Activated CD8-positive, alpha-beta memory T cell treated with anti-CD3 and anti-CD28 coated beads, Interleukin-2, amount 50 U/mL, for 24 hours (primary cell): ENCODE results near the gene SGSM2.

Experiments used
- DNase-seq: peaks from one replicate; pipeline ENCODE4 v3.0.0-alpha.2; 2020; ENCODE audit errors: extremely low read depth

Gene SGSM2

GRCh38 chr17:2385240-2386210 is 48.2 kb downstream of the SGSM2 start:
- no peak for DNase-seq

GRCh38 chr17:2386400-2387085 is 49.2 kb downstream of the SGSM2 start:
- DNase-seq: no peak

- no peak for DNase-seq
These were observed 50.1 kb downstream of the SGSM2 start for GRCh38 chr17:2387086-2388019.

- DNase-seq: no peak
These were observed 50.9 kb downstream of the SGSM2 start for GRCh38 chr17:2388020-2388682.

- DNase-seq: no peak
These were observed 51.4 kb downstream of the SGSM2 start for GRCh38 chr17:2388683-2389055.

GRCh38 chr17:2390199-2390836 is 53.0 kb downstream of the SGSM2 start:
- DNase-seq: no peak

GRCh38 chr17:2391597-2392251 is 54.4 kb downstream of the SGSM2 start:
- no peak for DNase-seq

- peak; percentile 87 for DNase-seq
These were observed 55.2 kb downstream of the SGSM2 start for GRCh38 chr17:2392252-2393173.

- peak; percentile 65 for DNase-seq
These were observed 56.1 kb downstream of the SGSM2 start for GRCh38 chr17:2393174-2393953.

GRCh38 chr17:2393954-2394749 is 56.9 kb downstream of the SGSM2 start:
- no peak for DNase-seq

- DNase-seq: no peak
These were observed 57.5 kb downstream of the SGSM2 start for GRCh38 chr17:2394775-2395201.

GRCh38 chr17:2395258-2396181 is 58.2 kb downstream of the SGSM2 start:
- no peak for DNase-seq

- DNase-seq: no peak
These were observed 58.9 kb downstream of the SGSM2 start for GRCh38 chr17:2396192-2396567.

GRCh38 chr17:2396568-2397246 is 59.4 kb downstream of the SGSM2 start:
- no peak for DNase-seq

- DNase-seq: no peak
These were observed 60.2 kb downstream of the SGSM2 start for GRCh38 chr17:2397247-2398171.
